ENCODE measurements around the gene EAF1.

The EAF1 gene

GRCh38 chr3:15486979-15487378 is 59.6 kb downstream of the EAF1 start:
- DNase-seq, result no peak

DNA sequence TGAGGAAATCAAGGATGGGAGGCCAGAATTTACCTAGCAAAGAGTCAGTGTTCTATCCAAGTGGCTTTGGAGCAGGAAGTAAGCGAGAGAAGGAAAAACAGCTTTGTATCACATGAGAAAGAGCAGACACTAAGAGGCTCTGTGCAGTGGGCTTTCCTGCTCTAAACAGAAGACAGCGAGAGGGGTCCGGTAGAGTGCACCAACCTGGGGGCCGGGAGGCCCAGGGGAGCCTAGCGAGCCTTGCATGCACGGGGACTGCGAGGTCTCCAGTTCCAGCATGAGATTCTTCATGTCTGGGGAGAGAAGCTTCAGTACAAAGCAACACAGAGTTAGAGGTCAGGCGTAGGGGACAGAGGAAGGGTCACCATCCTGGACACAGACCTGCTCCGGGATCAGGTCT is 60.6 kb downstream of the EAF1 start:
- no peak for DNase-seq

DNA sequence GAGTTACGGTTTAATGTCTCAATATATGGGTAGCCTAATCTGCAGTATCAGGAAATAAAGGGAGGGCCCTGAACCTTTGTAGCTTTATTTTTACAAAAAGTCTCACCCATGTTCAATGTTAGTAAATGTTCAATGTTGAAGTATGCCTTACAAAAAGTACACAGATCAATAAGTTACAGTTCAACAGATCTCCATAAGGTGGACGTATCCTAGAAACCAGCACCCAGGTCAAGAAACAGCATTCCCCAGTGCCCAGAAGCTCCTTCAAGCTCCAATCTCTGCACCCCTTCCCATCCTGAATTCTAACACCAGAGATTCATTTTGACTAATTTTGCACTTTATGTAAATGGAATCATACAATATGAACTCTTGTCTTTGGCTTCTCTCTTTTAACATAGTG is 62.8 kb downstream of the EAF1 start:
- DNase-seq, result no peak

DNA sequence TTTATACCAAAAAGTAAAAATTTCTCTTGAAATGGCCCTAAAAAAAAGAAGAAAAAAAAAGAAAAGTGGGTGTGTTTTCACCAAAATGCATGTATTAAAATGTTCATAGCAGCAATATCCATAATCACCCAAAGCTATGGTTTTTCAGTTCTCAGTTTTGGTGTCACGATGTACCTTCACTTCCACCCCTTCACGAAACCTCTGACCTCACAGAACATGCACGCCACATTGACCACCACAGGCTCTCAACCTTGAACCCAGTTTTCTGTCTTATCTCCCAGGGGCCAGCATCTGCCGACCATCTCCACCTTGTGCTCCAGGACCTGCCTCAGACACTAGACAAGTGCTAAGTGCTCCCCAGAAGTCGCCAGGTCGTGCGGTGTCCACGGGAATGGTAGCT is 63.7 kb downstream of the EAF1 start:
- DNase-seq, result no peak

Measured in stimulated activated CD4-positive, alpha-beta T cell treated with anti-CD3 and anti-CD28 coated beads, Interleukin-2, amount 100 ng/mL, for 24 hours (primary cell).